Stimulated activated naive CD8-positive, alpha-beta T cell treated with anti-CD3 and anti-CD28 coated beads, Interleukin-15, amount 100 ng/mL, for 72 hours (primary cell): ENCODE results near the gene TEKT4.
"Not testable (repeated sequence)": the region's sequence is repeated elsewhere in the genome, so short reads cannot be mapped to it uniquely, and the experiment has no call there.

ENCODE experiments used
- ATAC-seq: fragments of 150-1000 bp; cut with Tn5 transposase; 2 replicates; pipeline ENCODE4 v1.10.0; 2021; ENCODE audit warnings: mild to moderate bottlenecking, moderate library complexity
- DNase-seq, 2 donors: peaks; one replicate each; pipeline ENCODE4 v3.0.0; 2021 to 2022
- H3K27ac Mint-ChIP-seq, 2 donors: one replicate each; pipeline ENCODE4 v1.8.0; 2022; ENCODE audit warnings: mild to moderate bottlenecking in 2 of 2, mixed read lengths in 2 of 2, moderate library complexity in 2 of 2
- H3K27me3 Mint-ChIP-seq: one replicate; pipeline ENCODE4 v1.8.0; 2022; ENCODE audit warnings: mixed read lengths
- H3K4me1 Mint-ChIP-seq: one replicate; pipeline ENCODE4 v1.8.0; 2022; ENCODE audit warnings: mild to moderate bottlenecking, mixed read lengths
- H3K4me3 Mint-ChIP-seq, 2 donors: one replicate each; pipeline ENCODE4 v1.8.0; 2022; ENCODE audit warnings: mild to moderate bottlenecking in 2 of 2, mixed read lengths in 2 of 2, moderate library complexity in 1 of 2
- H3K9me3 Mint-ChIP-seq, 2 donors: one replicate each; pipeline ENCODE4 v1.8.0; 2022; ENCODE audit warnings: mixed read lengths in 2 of 2

The TEKT4 gene

DNA sequence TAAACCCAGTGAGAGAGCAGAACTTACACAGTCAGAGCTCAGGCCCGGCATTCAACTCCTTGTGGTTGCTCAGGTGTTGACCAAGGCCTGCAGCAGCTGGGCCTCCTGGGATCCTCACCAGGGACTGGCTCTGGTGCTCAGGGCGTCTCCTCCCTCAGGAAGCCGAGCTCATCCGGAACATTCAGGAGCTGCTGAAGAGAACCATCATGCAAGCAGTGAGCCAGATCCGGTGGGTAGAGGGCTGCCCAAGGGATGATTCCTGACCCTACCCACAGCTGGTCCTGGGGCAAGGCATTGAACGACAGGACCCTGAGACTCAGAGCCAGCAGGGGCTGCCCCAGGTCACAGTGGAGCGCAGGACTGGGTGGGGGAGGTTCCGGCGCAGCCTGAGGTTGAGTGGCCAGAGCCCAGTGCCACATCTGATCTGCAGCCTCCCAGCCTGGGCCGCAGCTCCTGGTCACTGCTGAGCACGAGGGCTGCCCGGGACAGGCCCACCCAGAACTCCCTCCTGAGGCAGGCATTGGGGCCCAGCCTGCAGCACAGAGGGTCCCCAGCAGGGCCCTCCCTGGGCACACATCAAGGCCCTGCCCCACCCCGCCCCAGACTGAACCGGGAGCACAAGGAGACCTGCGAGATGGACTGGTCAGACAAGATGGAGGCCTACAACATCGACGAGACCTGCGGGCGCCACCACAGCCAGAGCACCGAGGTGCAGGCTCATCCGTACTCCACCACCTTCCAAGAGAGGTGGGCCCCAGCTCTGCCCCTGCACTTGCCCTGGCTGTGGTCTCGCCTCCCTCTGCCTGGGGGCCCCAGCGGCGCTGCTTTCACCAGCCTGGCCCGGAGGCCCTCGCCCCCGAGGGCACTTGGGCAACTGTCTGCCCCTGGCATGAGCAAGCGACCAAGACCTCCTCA is 2.4 kb downstream of the TEKT4 start:
- H3K27ac Mint-ChIP-seq: no peak overlapping the region
- H3K9me3 Mint-ChIP-seq: no peaks in the 10 kb centered on the region
- ATAC-seq: peak; percentile 28
- no peak for DNase-seq
- H3K4me1 Mint-ChIP-seq: no peaks in the 10 kb centered on the region
- H3K4me3 Mint-ChIP-seq: no peak overlapping the region
- peaks cover 53% of the 10 kb centered on the region for H3K27me3 Mint-ChIP-seq

DNA sequence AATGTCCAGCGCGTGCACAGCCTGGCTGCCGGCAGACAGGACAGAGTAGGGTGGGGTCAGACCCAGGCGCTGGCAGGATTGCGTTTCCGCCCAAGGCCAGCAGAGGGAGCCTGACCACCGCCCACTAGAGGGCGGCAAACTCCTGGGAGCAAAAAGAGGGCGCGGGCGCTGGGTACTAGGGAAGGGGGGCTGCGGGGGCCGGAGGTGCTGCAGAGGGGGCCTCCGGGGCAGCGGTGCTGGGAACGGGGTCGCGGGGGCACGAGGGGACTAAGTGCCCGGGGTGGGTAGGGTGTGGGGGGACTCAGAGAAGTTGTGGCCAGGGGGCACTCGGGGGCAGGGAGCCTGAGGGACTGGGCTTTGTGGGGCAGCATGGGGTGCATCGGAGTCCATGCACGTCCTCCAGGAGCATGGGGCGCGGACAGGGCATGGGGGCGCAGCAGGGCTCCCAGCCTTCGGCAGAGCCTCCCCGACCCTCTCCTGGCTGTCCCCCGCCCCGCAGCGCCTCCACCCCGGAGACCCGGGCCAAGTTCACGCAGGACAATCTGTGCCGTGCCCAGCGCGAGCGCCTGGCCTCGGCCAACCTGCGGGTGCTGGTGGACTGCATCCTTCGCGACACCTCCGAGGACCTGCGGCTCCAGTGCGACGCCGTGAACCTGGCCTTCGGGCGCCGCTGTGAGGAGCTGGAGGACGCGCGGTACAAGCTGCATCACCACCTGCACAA is 3.2 kb downstream of the TEKT4 start:
- Mint-ChIP-seq H3K9me3 (no peaks in the 10 kb centered on the region), H3K27me3 (peaks cover 48% of the 10 kb centered on the region), H3K4me1 (no peaks in the 10 kb centered on the region), H3K4me3 (no peak overlapping the region), H3K27ac (peak overlapping the region in 1 of 2 donors; percentile 44)
- ATAC-seq (peak; percentile 78), DNase-seq (peak; percentile 68 to 73)

DNA sequence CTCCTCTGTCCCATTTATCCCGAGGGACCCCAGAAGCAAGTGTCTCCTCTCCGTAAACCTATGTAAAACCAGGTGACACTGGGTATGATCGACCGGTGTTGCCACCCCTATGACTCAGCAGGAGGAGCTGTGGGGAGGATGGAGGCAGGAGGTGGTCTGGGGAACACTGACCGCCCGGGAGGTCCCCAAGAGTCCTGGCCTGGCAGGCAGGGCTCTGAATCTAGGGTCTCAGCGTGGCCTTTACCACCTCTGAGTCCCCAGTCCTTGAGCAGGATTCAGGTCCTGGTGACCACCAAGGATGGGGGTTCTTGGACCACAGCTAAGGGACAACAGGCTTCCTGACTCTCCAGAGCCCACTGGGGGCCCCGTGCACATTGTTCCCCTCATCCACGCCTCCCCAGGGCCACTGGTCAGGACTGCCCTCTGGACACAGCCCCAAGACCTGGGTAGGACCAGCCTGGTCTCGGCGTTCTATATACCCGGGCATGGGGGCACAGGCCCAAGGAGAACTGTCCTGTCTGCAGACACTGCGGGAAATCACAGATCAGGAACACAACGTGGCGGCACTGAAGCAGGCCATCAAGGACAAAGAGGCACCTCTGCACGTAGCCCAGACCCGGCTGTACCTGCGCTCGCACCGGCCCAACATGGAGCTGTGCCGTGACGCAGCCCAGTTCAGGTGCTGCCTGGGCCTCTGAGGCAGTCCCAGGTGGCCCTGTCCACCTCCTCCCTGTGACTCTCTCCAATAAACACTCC is 4.0 kb downstream of the TEKT4 start:
- H3K4me1 Mint-ChIP-seq: no peaks in the 10 kb centered on the region
- H3K9me3 Mint-ChIP-seq: no peaks in the 10 kb centered on the region
- DNase-seq (no peak), ATAC-seq (no peak)
- H3K27me3 Mint-ChIP-seq: peaks cover 40% of the 10 kb centered on the region
- no peak overlapping the region for H3K27ac Mint-ChIP-seq
- no peak overlapping the region for H3K4me3 Mint-ChIP-seq

DNA sequence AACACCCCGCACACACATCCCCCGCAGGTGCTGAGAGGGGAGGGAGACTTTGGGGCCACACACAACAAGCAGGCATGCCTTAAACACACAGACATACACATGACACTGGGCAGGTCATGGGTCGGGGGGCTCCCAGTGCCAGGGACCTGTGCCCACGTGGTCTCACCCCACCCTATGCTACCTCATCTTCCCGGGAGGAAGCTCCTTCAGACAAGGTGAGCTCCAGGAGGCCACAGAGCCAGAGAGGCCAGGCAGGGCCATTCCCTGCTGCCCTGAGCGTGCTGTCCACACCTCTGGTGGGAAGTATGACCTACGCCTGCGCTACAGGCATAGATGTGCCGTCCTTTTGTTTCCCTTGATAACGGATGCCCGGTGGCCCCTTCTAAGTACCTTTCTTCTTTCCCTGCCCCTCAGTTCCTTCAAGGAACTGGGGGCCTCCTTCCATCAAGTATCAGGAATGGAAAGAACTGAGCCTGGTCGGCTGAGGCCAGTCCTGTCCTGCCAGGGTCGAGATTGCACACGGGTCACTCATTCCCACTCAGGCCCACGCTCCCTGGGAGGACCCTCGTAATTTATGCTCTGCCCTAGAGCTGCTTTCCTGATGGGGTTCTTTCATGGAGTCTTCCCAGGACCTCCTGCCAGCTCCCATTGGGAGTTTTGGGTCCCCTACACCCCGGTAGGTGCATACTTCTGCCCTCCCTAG is 4.7 kb downstream of the TEKT4 start:
- H3K27ac Mint-ChIP-seq: no peak overlapping the region
- no peaks in the 10 kb centered on the region for H3K4me1 Mint-ChIP-seq
- DNase-seq (no peak), ATAC-seq (no peak)
- peaks cover 33% of the 10 kb centered on the region for H3K27me3 Mint-ChIP-seq
- no peak overlapping the region for H3K4me3 Mint-ChIP-seq
- no peaks in the 10 kb centered on the region for H3K9me3 Mint-ChIP-seq

DNA sequence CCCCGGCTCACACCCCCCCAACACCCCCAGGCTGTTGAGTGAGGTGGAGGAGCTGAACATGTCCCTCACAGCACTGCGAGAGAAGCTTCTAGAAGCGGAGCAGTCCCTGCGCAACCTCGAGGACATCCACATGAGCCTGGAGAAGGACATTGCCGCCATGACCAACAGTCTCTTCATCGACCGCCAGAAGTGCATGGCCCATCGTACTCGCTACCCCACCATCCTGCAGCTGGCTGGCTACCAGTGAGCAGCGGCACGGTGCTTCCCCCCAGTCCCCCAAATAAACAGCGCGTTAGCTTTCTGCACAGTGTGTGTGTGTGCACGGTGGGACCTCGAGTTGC is 5.3 kb downstream of the TEKT4 start:
- H3K27ac Mint-ChIP-seq: no peak overlapping the region
- DNase-seq (no peak), ATAC-seq (no peak)
- H3K4me3 Mint-ChIP-seq: no peak overlapping the region
- no peaks in the 10 kb centered on the region for H3K4me1 Mint-ChIP-seq
- H3K27me3 Mint-ChIP-seq: peaks cover 28% of the 10 kb centered on the region
- H3K9me3 Mint-ChIP-seq: no peaks in the 10 kb centered on the region

DNA sequence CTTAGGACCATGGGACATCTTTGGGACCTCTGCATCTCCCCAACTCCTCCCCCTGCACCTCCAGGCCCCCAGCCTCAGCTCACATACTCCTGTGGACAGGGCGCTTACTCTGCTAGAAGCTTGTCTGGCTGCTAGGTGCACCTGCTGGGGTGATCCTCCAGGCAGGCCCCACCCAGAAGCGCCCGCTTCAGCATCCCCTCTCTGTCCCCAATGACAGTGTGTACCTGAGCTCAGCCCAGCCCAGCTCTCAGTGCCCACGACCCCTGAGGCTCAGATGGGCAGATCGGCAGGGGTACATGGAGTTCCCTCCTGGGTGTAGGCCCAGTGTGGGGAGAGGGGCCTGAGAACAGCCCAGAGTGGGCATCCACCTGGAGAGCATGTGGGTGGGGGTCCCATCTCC is 5.9 kb downstream of the TEKT4 start:
- Mint-ChIP-seq H3K27me3 (peaks cover 21% of the 10 kb centered on the region), H3K4me3 (no peak overlapping the region), H3K9me3 (no peaks in the 10 kb centered on the region), H3K4me1 (no peaks in the 10 kb centered on the region), H3K27ac (peak overlapping the region in 1 of 2 donors; percentile 59)
- ATAC-seq (no peak), DNase-seq (no peak)

DNA sequence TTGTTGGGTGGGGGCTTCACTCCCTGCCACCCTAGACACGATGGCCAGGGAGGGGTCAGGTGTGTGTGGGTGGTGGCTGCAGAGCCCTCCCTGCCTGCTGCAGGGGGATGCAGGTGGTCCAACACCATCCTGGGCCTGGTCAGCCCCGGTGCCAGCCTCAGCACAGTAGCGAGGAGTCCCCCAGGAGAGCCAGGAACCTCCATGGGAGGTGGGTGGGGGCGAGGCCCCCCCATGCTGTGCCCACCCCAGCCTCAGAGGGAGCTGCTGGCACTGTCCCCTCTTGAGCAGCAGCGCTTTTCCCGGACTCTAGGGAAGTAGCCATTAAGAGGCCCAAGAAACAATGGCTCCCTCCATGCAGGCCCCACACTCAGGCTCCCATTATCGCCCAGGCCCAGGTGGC is 7.3 kb downstream of the TEKT4 start:
- not testable (repeated sequence) for DNase-seq, ATAC-seq, H3K4me3 Mint-ChIP-seq, H3K9me3 Mint-ChIP-seq, H3K27me3 Mint-ChIP-seq, H3K4me1 Mint-ChIP-seq, H3K27ac Mint-ChIP-seq

DNA sequence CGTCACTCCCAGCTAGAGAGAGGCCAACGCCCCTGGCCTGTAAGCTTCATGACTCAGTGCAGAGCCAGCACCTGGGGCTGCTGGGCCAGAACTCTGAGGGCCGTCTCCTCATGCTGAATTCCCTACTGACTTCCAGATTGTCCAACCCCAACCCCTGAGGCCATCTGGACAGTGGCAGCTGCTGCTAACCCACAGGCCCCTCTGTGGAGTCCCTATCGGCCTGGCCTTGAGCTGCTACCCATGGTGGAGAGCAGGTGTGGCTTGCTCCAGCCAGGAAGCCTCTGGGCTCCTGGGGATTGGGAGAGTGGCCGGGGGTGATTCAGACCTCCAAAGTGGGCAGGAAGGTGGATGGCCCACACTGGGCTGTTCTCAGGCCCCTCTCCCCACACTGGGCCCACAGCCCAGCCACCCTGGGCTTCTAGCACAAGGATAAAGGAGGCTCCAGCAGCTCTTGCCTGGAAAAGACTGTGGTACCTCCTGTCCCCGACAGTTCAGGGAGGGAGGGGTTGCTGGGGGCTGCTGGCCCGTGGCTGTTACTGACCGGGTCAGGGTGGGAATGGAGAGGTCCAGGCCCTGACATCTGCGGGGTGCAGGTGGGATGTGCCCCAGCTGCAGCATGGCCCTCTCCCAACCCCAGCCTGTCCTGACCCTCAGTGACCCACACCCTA is 8.2 kb downstream of the TEKT4 start:
- Mint-ChIP-seq H3K27me3 (peaks cover 1% of the 10 kb centered on the region), H3K4me1 (no peaks in the 10 kb centered on the region), H3K9me3 (no peaks in the 10 kb centered on the region), H3K4me3 (no peak overlapping the region), H3K27ac (no peak overlapping the region)
- ATAC-seq: peak; percentile 43
- DNase-seq: no peak

DNA sequence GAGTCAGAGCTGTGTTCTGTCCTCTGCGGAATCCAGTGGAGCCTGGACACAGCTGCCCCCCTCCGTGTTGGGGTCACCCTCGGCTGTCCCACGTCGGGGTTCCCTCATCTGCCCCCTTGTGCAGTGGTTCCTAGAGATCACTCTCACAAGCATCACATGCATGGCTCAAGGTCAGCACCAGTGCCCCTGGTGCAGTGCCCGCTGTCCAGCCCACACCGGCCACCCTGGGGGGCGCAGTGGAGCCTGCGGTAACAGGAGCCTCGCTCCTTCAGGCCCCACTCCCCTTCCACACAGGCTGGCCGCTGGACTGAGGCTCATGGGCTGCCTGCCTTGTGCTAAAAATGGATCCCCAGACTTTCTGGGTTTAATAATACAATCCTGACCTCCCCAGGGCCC is 8.8 kb downstream of the TEKT4 start:
- no peak for DNase-seq
- ATAC-seq: peak; percentile 42
- Mint-ChIP-seq H3K9me3 (peaks cover 0 to 4% of the 10 kb centered on the region in 2 donors), H3K4me3 (no peak overlapping the region), H3K27me3 (no peaks in the 10 kb centered on the region), H3K27ac (no peak overlapping the region), H3K4me1 (no peaks in the 10 kb centered on the region)

DNA sequence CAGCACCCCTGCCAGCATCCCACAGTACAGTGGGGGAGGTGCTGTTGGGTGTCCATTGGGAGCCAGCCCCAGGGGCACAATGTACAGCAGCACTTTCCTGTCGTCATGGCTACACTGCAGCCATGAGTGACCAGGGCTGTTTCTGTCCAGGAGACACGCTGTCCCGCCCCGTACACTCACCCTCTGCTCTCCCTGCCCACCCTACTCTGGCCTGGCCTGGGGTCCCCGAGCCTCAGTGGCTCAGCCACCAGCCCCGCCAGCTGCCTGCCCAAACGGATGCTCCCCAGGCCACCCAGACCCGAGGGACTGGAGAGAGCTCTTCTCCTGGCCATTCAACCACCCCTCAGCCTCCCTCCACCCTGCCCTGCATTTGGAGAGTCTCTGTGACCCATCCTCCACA is 9.3 kb downstream of the TEKT4 start:
- no peaks in the 10 kb centered on the region for H3K27me3 Mint-ChIP-seq

DNA sequence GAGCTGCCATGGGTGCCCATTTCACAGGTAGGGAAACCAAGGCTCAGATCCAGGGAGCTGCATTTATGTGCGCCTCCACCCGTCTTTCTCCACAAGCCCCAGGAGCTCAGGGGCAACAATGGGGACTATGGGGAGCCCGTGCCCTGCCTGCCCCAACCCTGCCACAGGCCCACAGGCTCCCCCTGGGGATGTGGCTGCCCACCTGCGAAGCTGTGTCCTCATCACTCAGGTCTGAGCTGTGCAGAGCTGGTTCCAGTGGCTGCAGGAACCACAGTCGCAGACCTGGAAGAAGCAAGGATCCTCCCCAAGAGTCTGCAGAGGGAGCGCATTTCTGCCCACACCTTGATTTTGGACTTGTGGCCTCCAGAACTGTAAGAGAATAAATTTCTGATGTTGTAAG is 9.8 kb downstream of the TEKT4 start:
- no peak overlapping the region for H3K27ac Mint-ChIP-seq
- H3K9me3 Mint-ChIP-seq: peaks cover 0 to 5% of the 10 kb centered on the region in 2 donors
- H3K4me3 Mint-ChIP-seq: no peak overlapping the region
- DNase-seq: no peak
- no peaks in the 10 kb centered on the region for H3K4me1 Mint-ChIP-seq
- ATAC-seq: no peak
- H3K27me3 Mint-ChIP-seq: no peaks in the 10 kb centered on the region

More for the DNA sequence above, 9.3 kb downstream of the TEKT4 start:
- Mint-ChIP-seq H3K9me3 (peaks cover 0 to 5% of the 10 kb centered on the region in 2 donors), H3K4me3 (no peak overlapping the region), H3K27ac (no peak overlapping the region), H3K4me1 (no peaks in the 10 kb centered on the region)
- ATAC-seq (no peak), DNase-seq (no peak)

DNA sequence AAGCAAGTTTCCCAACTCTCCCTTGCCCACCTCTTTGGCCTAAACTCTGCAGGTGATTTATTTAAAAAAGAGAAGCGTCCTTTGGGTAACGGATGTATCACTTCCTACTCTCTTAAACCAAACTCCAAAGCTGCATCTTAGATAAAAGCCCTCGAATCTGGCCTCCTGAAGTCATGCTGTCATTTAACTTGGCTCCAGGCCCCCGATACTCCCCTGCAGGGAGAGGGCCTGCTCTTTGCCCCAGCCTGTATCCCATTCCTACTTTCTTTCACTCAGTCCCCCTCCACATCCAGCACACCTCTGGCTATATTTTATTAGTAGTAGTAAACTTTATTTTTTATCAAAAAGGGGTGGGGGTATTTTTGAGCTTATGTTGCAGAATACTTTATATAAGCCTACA is 19.0 kb downstream of the TEKT4 start:
- ATAC-seq: no peak
- H3K27ac Mint-ChIP-seq: no peak overlapping the region
- H3K4me1 Mint-ChIP-seq: no peaks in the 10 kb centered on the region
- H3K27me3 Mint-ChIP-seq: peaks cover 10% of the 10 kb centered on the region
- no peak overlapping the region for H3K4me3 Mint-ChIP-seq
- no peaks in the 10 kb centered on the region for H3K9me3 Mint-ChIP-seq
- DNase-seq: no peak

DNA sequence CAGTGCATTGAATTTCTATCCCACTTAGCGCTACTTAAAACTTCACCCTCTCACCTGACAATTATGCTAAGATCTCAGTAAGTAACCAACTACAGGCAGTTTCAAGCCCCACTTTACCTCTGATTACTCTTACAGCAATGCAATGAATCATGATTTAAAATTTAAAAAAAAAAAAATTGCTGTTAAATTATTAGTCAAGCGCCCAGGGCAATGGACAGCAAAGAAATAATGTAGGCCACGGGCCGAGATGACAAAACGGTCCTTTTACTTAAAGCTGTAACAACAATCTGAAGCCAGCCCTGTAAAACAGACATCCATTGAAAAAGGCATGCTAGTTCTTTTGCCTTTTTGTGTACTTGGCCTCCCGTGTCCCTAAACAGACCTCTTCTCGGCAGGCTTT is 24.0 kb downstream of the TEKT4 start:
- H3K9me3 Mint-ChIP-seq, H3K27ac Mint-ChIP-seq, DNase-seq, H3K4me3 Mint-ChIP-seq, ATAC-seq, H3K4me1 Mint-ChIP-seq: not testable (repeated sequence)
- H3K27me3 Mint-ChIP-seq: peaks cover 10% of the 10 kb centered on the region

DNA sequence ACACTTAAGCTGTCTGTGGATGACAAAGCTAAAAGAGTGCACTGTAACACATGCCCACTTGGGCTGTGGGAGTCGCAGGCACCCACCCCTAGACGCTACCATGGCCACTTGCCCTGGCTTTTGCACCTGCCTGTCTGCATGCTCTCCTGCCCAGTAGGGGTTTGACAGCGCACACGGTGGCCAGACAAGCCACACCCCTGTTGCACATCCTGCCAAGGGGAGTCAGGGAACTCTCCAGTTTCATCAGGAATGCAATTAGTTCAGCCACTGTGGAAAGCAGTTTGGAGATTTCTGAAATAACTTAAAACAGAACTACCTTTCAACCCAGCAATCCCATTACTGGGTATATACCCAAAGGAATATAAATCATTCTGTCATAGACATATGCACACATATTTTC is 35.7 kb downstream of the TEKT4 start:
- not testable (repeated sequence) for DNase-seq, ATAC-seq, H3K27ac Mint-ChIP-seq

DNA sequence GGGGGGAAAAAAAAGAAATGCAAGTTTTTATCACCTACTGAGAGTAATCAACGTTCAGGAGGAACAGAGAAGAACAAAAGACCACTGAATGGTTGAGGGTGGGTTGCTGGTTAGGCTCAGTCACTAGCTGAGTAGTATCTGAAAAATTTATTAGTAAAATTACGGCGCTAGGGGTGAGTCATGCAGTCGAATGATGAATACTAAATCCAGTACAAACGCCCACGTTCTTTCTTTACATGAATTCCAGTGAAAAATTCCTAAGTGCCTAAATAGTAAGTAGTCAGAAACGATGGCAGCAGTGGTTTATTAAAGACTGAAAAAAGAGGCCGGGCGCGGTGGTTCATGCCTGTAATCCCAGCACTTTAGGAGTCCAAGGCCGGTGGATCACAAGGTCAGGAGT is 52.0 kb downstream of the TEKT4 start:
- H3K4me1 Mint-ChIP-seq: no peaks in the 10 kb centered on the region
- H3K27me3 Mint-ChIP-seq: no peaks in the 10 kb centered on the region
- H3K27ac Mint-ChIP-seq: no peak overlapping the region
- DNase-seq (no peak), ATAC-seq (no peak)
- no peak overlapping the region for H3K4me3 Mint-ChIP-seq
- peaks cover 0 to 7% of the 10 kb centered on the region in 2 donors for H3K9me3 Mint-ChIP-seq

More for the DNA sequence above, 35.7 kb downstream of the TEKT4 start:
- not testable (repeated sequence) for H3K4me3 Mint-ChIP-seq, H3K4me1 Mint-ChIP-seq
- H3K9me3 Mint-ChIP-seq: peaks cover 0 to 16% of the 10 kb centered on the region in 2 donors
- peaks cover 40% of the 10 kb centered on the region for H3K27me3 Mint-ChIP-seq
